ENCODE results near the gene ADRA2B.
"Not testable (repeated sequence)": the region's sequence is repeated elsewhere in the genome, so short reads cannot be mapped to it uniquely, and the experiment has no call there.

Gene ADRA2B

GRCh38 chr2:96116424-96116878 is at the start of gene ADRA2B:
ADRA2B (minus strand) TSS chr2:96116571; CDS start chr2:96116149, 422 bp downstream.
- DNase-seq: peak; percentile 76

GRCh38 chr2:96164459-96165184 is 48.3 kb upstream of the ADRA2B start:
- peak; percentile 28 for DNase-seq

GRCh38 chr2:96163768-96164429 is 47.5 kb upstream of the ADRA2B start:
- DNase-seq: peak; percentile 46

- no peak for DNase-seq
Measured at GRCh38 chr2:96163415-96163767, 47.0 kb upstream of the ADRA2B start.

- no peak for DNase-seq
Measured at GRCh38 chr2:96161898-96162297, 45.5 kb upstream of the ADRA2B start.

- not testable (repeated sequence) for DNase-seq
Measured at GRCh38 chr2:96160366-96160765, 44.0 kb upstream of the ADRA2B start.

- peak; percentile 31 for DNase-seq
Measured at GRCh38 chr2:96159084-96159830, 42.9 kb upstream of the ADRA2B start.

GRCh38 chr2:96158554-96158940 is 42.2 kb upstream of the ADRA2B start:
- no peak for DNase-seq

GRCh38 chr2:96157649-96158553 is 41.5 kb upstream of the ADRA2B start:
- peak; percentile 74 for DNase-seq

- DNase-seq: no peak
Measured at GRCh38 chr2:96156926-96157648, 40.7 kb upstream of the ADRA2B start.

GRCh38 chr2:96156011-96156820 is 39.8 kb upstream of the ADRA2B start:
- DNase-seq: no peak

- no peak for DNase-seq
Measured at GRCh38 chr2:96154506-96155380, 38.4 kb upstream of the ADRA2B start.

- DNase-seq: no peak
Measured at GRCh38 chr2:96153991-96154431, 37.6 kb upstream of the ADRA2B start.

- no peak for DNase-seq
Measured at GRCh38 chr2:96153291-96153713, 36.9 kb upstream of the ADRA2B start.

GRCh38 chr2:96152304-96153161 is 36.2 kb upstream of the ADRA2B start:
- no peak for DNase-seq

GRCh38 chr2:96151595-96152303 is 35.4 kb upstream of the ADRA2B start:
- DNase-seq: no peak

- no peak for DNase-seq
Measured at GRCh38 chr2:96150791-96151594, 34.6 kb upstream of the ADRA2B start.

Measured in activated CD4-positive, alpha-beta T cell treated with anti-CD3 and anti-CD28 coated beads, Interleukin-2, amount 50 U/mL, for 1 hour (primary cell).